Testis (tissue), 2 donors: Measurements from ENCODE around the gene CHAC2.

Experiments
- POLR2A ChIP-seq: fragments of 450-650 bp; IDR thresholded peaks from one replicate; pipeline ENCODE4 v1.6.1; 2017; ENCODE audit warnings: antibody characterized with exemption, mild to moderate bottlenecking, moderate library complexity
- TF ChIP-seq, protein P1 (sequence below), 3 experiments: fragments of 450-650 bp in 2 of 3; fragments of 200-600 bp in 1 of 3; sonication (generic) in 1 of 3; IDR thresholded peaks; one replicate each; pipeline ENCODE4 v1.5.1; 2016 to 2019; ENCODE audit warnings: antibody characterized with exemption in 3 of 3, mild to moderate bottlenecking in 2 of 3, moderate library complexity in 1 of 3

DNA sequence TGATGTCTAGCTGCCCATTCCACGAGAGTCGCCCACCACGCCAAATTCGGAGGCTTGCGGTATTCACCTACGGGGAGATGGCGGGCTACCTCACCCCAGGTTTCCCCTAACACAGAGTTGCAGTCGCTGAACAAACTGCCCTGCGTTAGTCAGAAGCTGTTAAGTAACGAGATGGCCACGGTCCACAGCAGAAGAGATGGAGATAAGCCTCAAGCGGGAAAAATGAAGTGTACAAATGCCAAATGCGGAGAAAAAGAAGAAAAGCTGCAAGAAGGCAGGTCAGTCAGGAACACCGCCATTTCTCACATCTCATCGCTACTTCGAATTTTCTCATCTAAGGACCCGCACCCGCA is 18.7 kb downstream of the CHAC2 start:
- TF ChIP-seq POLR2A = no peak
- TF ChIP-seq, protein P1, sequence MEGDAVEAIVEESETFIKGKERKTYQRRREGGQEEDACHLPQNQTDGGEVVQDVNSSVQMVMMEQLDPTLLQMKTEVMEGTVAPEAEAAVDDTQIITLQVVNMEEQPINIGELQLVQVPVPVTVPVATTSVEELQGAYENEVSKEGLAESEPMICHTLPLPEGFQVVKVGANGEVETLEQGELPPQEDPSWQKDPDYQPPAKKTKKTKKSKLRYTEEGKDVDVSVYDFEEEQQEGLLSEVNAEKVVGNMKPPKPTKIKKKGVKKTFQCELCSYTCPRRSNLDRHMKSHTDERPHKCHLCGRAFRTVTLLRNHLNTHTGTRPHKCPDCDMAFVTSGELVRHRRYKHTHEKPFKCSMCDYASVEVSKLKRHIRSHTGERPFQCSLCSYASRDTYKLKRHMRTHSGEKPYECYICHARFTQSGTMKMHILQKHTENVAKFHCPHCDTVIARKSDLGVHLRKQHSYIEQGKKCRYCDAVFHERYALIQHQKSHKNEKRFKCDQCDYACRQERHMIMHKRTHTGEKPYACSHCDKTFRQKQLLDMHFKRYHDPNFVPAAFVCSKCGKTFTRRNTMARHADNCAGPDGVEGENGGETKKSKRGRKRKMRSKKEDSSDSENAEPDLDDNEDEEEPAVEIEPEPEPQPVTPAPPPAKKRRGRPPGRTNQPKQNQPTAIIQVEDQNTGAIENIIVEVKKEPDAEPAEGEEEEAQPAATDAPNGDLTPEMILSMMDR (IDR thresholded peaks at IDR 0.05) = no peak
